GM21360 (cell line): Measurements from ENCODE around the gene ADAMTS8.

Experiments
- ATAC-seq: cut with Tn5 transposase; IDR thresholded peaks from one replicate; pipeline ENCODE4 v1.9.1; 2021; ENCODE audit warnings: mild to moderate bottlenecking, moderate library complexity; ENCODE audit not compliant: unreplicated experiment

ADAMTS8 gene

GRCh38 chr11:130462931-130463330 is 34.5 kb upstream of the ADAMTS8 start:
- no peak for ATAC-seq

- ATAC-seq: no peak
Observed at GRCh38 chr11:130462101-130462885, 33.9 kb upstream of the ADAMTS8 start.

- ATAC-seq: no peak
Observed at GRCh38 chr11:130459521-130459920, 31.1 kb upstream of the ADAMTS8 start.

GRCh38 chr11:130458410-130458729 is 30.0 kb upstream of the ADAMTS8 start:
- ATAC-seq: no peak

GRCh38 chr11:130457623-130458409 is 29.4 kb upstream of the ADAMTS8 start:
- ATAC-seq: no peak

- ATAC-seq: no peak
Observed at GRCh38 chr11:130456286-130456685, 27.9 kb upstream of the ADAMTS8 start.

GRCh38 chr11:130455483-130456127 is 27.2 kb upstream of the ADAMTS8 start:
- ATAC-seq: no peak

GRCh38 chr11:130454491-130455252 is 26.3 kb upstream of the ADAMTS8 start:
- no peak for ATAC-seq

GRCh38 chr11:130452940-130453339 is 24.5 kb upstream of the ADAMTS8 start:
- ATAC-seq: no peak

GRCh38 chr11:130452176-130452575 is 23.8 kb upstream of the ADAMTS8 start:
- no peak for ATAC-seq

GRCh38 chr11:130451231-130452019 is 23.0 kb upstream of the ADAMTS8 start:
- ATAC-seq: no peak

- no peak for ATAC-seq
Observed at GRCh38 chr11:130449996-130450769, 21.8 kb upstream of the ADAMTS8 start.

GRCh38 chr11:130449310-130449990 is 21.0 kb upstream of the ADAMTS8 start:
- no peak for ATAC-seq

- peak; percentile 54 for ATAC-seq
Observed at GRCh38 chr11:130448416-130449309, 20.3 kb upstream of the ADAMTS8 start, which contains the start of gene ADAMTS15. Gene ADAMTS15, plus strand, starts transcription at chr11:130448645. Its CDS starts 329 bp downstream, at chr11:130448974.

GRCh38 chr11:130448039-130448415 is 19.6 kb upstream of the ADAMTS8 start:
- ATAC-seq: no peak

- ATAC-seq: no peak
Observed at GRCh38 chr11:130445788-130446187, 17.4 kb upstream of the ADAMTS8 start.

GRCh38 chr11:130442737-130443136 is 14.3 kb upstream of the ADAMTS8 start:
- no peak for ATAC-seq

- ATAC-seq: no peak
Observed at GRCh38 chr11:130441719-130442118, 13.3 kb upstream of the ADAMTS8 start.
